Activated B cell treated with CpG ODN at 0.5 μM for 24 hours (primary cell): Measurements from ENCODE around the gene PRKCZ. TPM values are rescaled to one million over a fixed set of nuclear protein-coding genes. Genes with fewer than 3 reads are reported as not detected.

Experiments used
- ATAC-seq: fragments of 200-7000 bp; cut with Tn5 transposase; one replicate; pipeline ENCODE4 v1.10.0; 2021; ENCODE audit warnings: low read depth, mild to moderate bottlenecking, moderate library complexity
- CTCF ChIA-PET: fragments of 350-600 bp; sonication (Branson Sonifier 250); formaldehyde crosslinking; loops from one replicate; lab custom pipeline; 2021; ENCODE audit warnings: antibody characterized with exemption; lab: Charles Lee
- POLR2A ChIA-PET: fragments of 350-600 bp; sonication (Branson Sonifier 250); formaldehyde crosslinking; loops from one replicate; lab custom pipeline; 2021; ENCODE audit warnings: antibody characterized with exemption; lab: Charles Lee
- DNase-seq: peaks from one replicate; pipeline ENCODE4 v3.0.0; 2022
- H3K27ac Mint-ChIP-seq: one replicate; pipeline ENCODE4 v1.8.0; 2020; ENCODE audit warnings: mixed read lengths
- H3K27me3 Mint-ChIP-seq: one replicate; pipeline ENCODE4 v1.8.0; 2021; ENCODE audit warnings: mixed read lengths
- H3K36me3 Mint-ChIP-seq: one replicate; pipeline ENCODE4 v1.8.0; 2021; ENCODE audit warnings: low read depth, mixed read lengths
- H3K4me1 Mint-ChIP-seq: one replicate; pipeline ENCODE4 v1.8.0; 2021; ENCODE audit warnings: mixed read lengths
- H3K4me3 Mint-ChIP-seq: one replicate; pipeline ENCODE4 v1.8.0; 2020; ENCODE audit warnings: mild to moderate bottlenecking, mixed read lengths
- H3K9me3 Mint-ChIP-seq: one replicate; pipeline ENCODE4 v1.8.0; 2020; ENCODE audit warnings: mixed read lengths
- CTCF ChIP-seq: fragments of 200-600 bp; IDR thresholded peaks from one replicate; pipeline ENCODE4 v1.8.0; 2022; ENCODE audit warnings: antibody characterized with exemption, mild to moderate bottlenecking
- intact Hi-C: fragments of 100-400 bp; cut with micrococcal nuclease; formaldehyde crosslinking; loops from one replicate; pipeline ENCODE4 v1.15.1; 2024
- total RNA-seq: library from RNA; stranded (reverse); gene quantifications from 2 replicates; pipeline ENCODE4 v1.2.3, GENCODE V29; 2022

The PRKCZ gene
- total RNA-seq, 1 donor from 2014 or later, result 28.5 TPM

DNA sequence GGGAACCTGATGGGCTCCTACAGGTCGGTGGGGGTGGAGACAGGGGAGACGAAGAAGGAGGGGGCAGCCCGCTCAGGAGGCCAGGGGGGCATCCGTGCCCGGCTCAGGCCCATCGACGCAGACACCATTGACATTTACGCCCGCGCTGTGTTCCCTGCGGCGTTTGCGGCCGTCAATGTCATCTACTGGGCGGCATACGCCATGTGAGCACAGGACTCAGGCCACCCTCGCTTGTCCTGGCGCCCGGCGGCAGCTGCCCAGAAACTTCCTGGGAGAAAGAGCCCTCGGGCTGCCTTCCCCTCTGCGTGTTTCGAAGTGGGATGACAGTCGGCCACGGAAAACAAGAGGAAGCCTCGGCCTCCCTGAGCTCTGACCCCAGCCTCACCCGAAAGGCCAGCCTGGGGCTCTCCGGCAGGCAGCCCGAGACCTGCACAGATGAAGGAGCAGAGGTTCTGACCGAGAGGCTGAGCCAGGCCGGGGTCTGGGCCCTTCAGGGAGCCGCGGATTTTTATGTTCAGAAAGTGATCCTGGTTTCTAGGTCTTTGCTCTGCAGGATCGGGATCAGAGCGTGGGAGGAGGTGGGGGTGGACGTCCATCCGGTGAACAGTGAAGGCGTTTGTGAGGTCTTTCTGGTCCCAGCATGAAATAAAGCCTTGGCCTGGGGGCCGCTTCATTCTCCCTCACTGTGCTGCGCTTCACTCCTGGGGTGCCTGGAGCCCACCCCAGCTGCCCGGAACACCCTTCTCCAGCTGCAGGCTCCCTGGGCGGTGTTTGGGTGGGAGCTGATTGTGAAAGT is 19.9 kb upstream of the PRKCZ start:
- H3K27me3 Mint-ChIP-seq, result peaks cover 8% of the 10 kb centered on the region
- TF ChIP-seq CTCF, result no peak
- H3K4me3 Mint-ChIP-seq, result no peak overlapping the region
- no peak for ATAC-seq
- H3K36me3 Mint-ChIP-seq, result no peaks in the 10 kb centered on the region
- ChIA-PET POLR2A (interaction anchor here (0.6 kb wide), 1 partner anchor 89 kb away, joined by 5 read pairs; no protein-coding TSS in a partner anchor), CTCF (no interaction called here)
- intact Hi-C loops, result no loop called here
- peaks cover 8% of the 10 kb centered on the region for H3K4me1 Mint-ChIP-seq
- no peak for DNase-seq
- no peak overlapping the region for H3K27ac Mint-ChIP-seq
- H3K9me3 Mint-ChIP-seq, result no peaks in the 10 kb centered on the region

GRCh38 chr1:2031546-2032540 is 18.4 kb upstream of the PRKCZ start:
- Mint-ChIP-seq H3K4me3 (no peak overlapping the region), H3K4me1 (peaks cover 8% of the 10 kb centered on the region), H3K36me3 (no peaks in the 10 kb centered on the region), H3K27ac (no peak overlapping the region), H3K27me3 (peaks cover 8% of the 10 kb centered on the region), H3K9me3 (no peaks in the 10 kb centered on the region)
- TF ChIP-seq CTCF, result no peak
- no peak for DNase-seq
- no peak for ATAC-seq
- intact Hi-C loops, result no loop called here
- ChIA-PET CTCF (no interaction called here), POLR2A (no interaction called here)

- H3K27me3 Mint-ChIP-seq, result peaks cover 8% of the 10 kb centered on the region
- no peaks in the 10 kb centered on the region for H3K9me3 Mint-ChIP-seq
- ChIA-PET CTCF (no interaction called here), POLR2A (no interaction called here)
- DNase-seq (no peak), ATAC-seq (no peak)
- peaks cover 8% of the 10 kb centered on the region for H3K4me1 Mint-ChIP-seq
- TF ChIP-seq CTCF, result no peak
- no peaks in the 10 kb centered on the region for H3K36me3 Mint-ChIP-seq
- intact Hi-C loops, result no loop called here
- H3K4me3 Mint-ChIP-seq, result no peak overlapping the region
- no peak overlapping the region for H3K27ac Mint-ChIP-seq
These were observed 17.5 kb upstream of the PRKCZ start for GRCh38 chr1:2032737-2033136.

GRCh38 chr1:2033165-2033564 is 17.0 kb upstream of the PRKCZ start:
- no peaks in the 10 kb centered on the region for H3K9me3 Mint-ChIP-seq
- no peak for TF ChIP-seq CTCF
- peaks cover 8% of the 10 kb centered on the region for H3K27me3 Mint-ChIP-seq
- no peaks in the 10 kb centered on the region for H3K36me3 Mint-ChIP-seq
- intact Hi-C loops, result no loop called here
- CTCF ChIA-PET, result no interaction called here
- no peak overlapping the region for H3K27ac Mint-ChIP-seq
- DNase-seq (no peak), ATAC-seq (no peak)
- POLR2A ChIA-PET, result no interaction called here
- H3K4me1 Mint-ChIP-seq, result peaks cover 8% of the 10 kb centered on the region
- no peak overlapping the region for H3K4me3 Mint-ChIP-seq

DNA sequence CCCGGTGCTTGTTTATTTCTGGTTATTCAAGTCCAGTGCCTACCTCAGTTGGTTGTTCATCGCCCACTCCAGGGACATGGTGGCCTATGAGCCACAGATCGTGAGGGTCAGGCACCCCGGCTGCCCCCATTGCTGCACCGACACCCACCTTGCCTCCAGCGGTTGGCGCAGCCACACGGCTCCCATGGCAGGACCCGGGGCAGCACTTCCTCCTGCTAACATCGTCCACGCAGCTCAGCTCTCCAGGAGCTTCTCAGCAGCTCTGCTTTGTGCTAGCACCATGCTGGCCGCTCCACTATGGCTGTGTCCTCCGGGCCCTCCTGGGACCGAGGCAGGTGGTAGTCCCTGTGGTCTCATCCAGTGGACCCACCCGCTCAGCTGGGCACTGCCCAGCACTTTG is 13.9 kb upstream of the PRKCZ start:
- Mint-ChIP-seq H3K9me3 (no peaks in the 10 kb centered on the region), H3K27me3 (peaks cover 5% of the 10 kb centered on the region), H3K4me1 (no peaks in the 10 kb centered on the region), H3K36me3 (no peaks in the 10 kb centered on the region), H3K27ac (no peak overlapping the region), H3K4me3 (no peak overlapping the region)
- POLR2A ChIA-PET, result no interaction called here
- no peak for TF ChIP-seq CTCF
- no peak for DNase-seq
- ATAC-seq, result no peak
- intact Hi-C loops, result no loop called here
- CTCF ChIA-PET, result interaction anchor here (1.0 kb wide), 1 partner anchor 8 kb away, joined by 3 read pairs; no protein-coding TSS in a partner anchor
